HepG2 (cell line): ENCODE data around the gene GRK4. TPM values are rescaled to one million over a fixed set of nuclear protein-coding genes. Genes with fewer than 3 reads are reported as not detected.
A peak's percentile ranks its signal among the peaks of the same experiment; 100 is the strongest.

Source experiments
- ATAC-seq: fragments of 200-7000 bp; cut with Tn5 transposase; 3 replicates; pipeline ENCODE4 v1.9.1; 2020; ENCODE audit warnings: mild to moderate bottlenecking, moderate library complexity
- BruUV-seq: library from RNA; stranded (reverse); fragments of 400-500 nt; replicated peaks from 2 replicates; lab custom pipeline; 2021; lab: Mats Ljungman, UMichigan
- CTCF ChIA-PET: fragments of 300-600 bp; formaldehyde crosslinking; extraction: SDS; loops from one replicate; lab custom pipeline; 2021; ENCODE audit warnings: low total read pairs, inconsistent platforms, low intra/inter-chr PET ratio; lab: Yijun Ruan, JAX
- POLR2A ChIA-PET: fragments of 350-600 bp; sonication (Branson Sonifier 250); formaldehyde crosslinking; loops from one replicate; lab custom pipeline; 2020; ENCODE audit warnings: antibody characterized with exemption, inconsistent platforms; lab: Yijun Ruan, JAX
- DNase-seq: peaks from one replicate; pipeline ENCODE4 v3.0.0-alpha.2; 2015; ENCODE audit warnings: low spot score
- FAIRE-seq: peaks from 3 replicates; lab custom pipeline; 2011; peaks lifted over from hg19 to GRCh38; lab: Jason Lieb, UNC
- H2AFZ ChIP-seq: one replicate; pipeline ENCODE4 v1.6.1; 2011; ENCODE audit warnings: low read length, inconsistent platforms
- H3K27ac ChIP-seq: fragments of 300-600 bp; 3 replicates; pipeline ENCODE4 v1.8.0; 2011; ENCODE audit warnings: mixed run types, mild to moderate bottlenecking, mixed read lengths, low read length, inconsistent platforms; ENCODE audit not compliant: insufficient read depth; ENCODE audit errors: extremely low read length
- H3K27me3 ChIP-seq, 2 experiments: fragments of 200-600 bp in 1 of 2; 2 replicates in 1 of 2; 3 replicates in 1 of 2; pipeline versions ENCODE4 v1.6.0 to v1.8.0; 2011; ENCODE audit warnings: low read length in 2 of 2, mild to moderate bottlenecking in 2 of 2, moderate library complexity in 2 of 2, inconsistent platforms in 1 of 2; ENCODE audit not compliant: insufficient read depth in 2 of 2, control insufficient read depth in 1 of 2
- H3K36me3 ChIP-seq, 2 experiments: fragments of 200-600 bp in 1 of 2; replicated peaks in 1 of 2; 2 replicates in 1 of 2; 3 replicates in 1 of 2; pipeline versions ENCODE4 v1.5.1 to v1.8.0; 2011; ENCODE audit warnings: low read length in 2 of 2, inconsistent platforms in 1 of 2; ENCODE audit not compliant: insufficient read depth in 2 of 2, control insufficient read depth in 1 of 2
- H3K4me1 ChIP-seq: 2 replicates; pipeline ENCODE4 v1.5.1; 2012; ENCODE audit warnings: low read length, inconsistent platforms; ENCODE audit not compliant: insufficient read depth
- H3K4me2 ChIP-seq: 2 replicates; pipeline ENCODE4 v1.6.0; 2011; ENCODE audit warnings: low read depth, low read length, inconsistent platforms
- H3K4me3 ChIP-seq, 3 experiments: fragments of 200-600 bp in 1 of 3; sonication (generic), shearing (Covaris generic) in 1 of 3; replicated peaks in 1 of 3; 2 replicates each; pipeline ENCODE4 v1.5.1; 2011 to 2016; ENCODE audit warnings: low read length in 3 of 3, inconsistent platforms in 2 of 3, low read depth in 2 of 3, mild to moderate bottlenecking in 2 of 3, control low read depth in 1 of 3, mixed read lengths in 1 of 3; ENCODE audit not compliant: insufficient read depth in 1 of 3
- H3K79me2 ChIP-seq: one replicate; pipeline ENCODE4 v1.6.1; 2011; ENCODE audit warnings: low read length, inconsistent platforms; ENCODE audit not compliant: insufficient read depth
- H3K9ac ChIP-seq: 2 replicates; pipeline ENCODE4 v1.6.0; 2011; ENCODE audit warnings: mild to moderate bottlenecking, low read depth, low read length, inconsistent platforms; ENCODE audit not compliant: insufficient read depth
- H3K9me3 ChIP-seq: 2 replicates; pipeline ENCODE4 v1.5.1; 2012; ENCODE audit warnings: mild to moderate bottlenecking, low read length
- H4K20me1 ChIP-seq: 2 replicates; pipeline ENCODE4 v1.6.0; 2011; ENCODE audit warnings: inconsistent platforms, mild to moderate bottlenecking, low read length, moderate library complexity; ENCODE audit not compliant: insufficient read depth
- TGIF2 ChIP-seq: IDR thresholded peaks from 2 replicates; pipeline ENCODE4 v1.6.1; 2016; ENCODE audit warnings: control low read depth, missing compliant biosample characterization
- ZNF687 ChIP-seq: sonication (generic); formaldehyde crosslinking; IDR thresholded peaks from 2 replicates; pipeline ENCODE4 v1.5.1; 2020; ENCODE audit warnings: mild to moderate bottlenecking, missing genetic modification reagents, moderate library complexity
- ZNF768 ChIP-seq: sonication (generic); formaldehyde crosslinking; IDR thresholded peaks from 2 replicates; pipeline ENCODE4 v1.4.0; 2020; ENCODE audit warnings: missing genetic modification reagents
- WGBS: methylation state at CpG from one replicate; pipeline ENCODE4 v1.1.6; 2017; ENCODE audit warnings: low lambda C conversion rate; 5-methylcytosine and 5-hydroxymethylcytosine counted together
- in situ Hi-C: cut with HindIII; loops from 2 replicates; pipeline ENCODE4 v1.10.0; 2017; ENCODE audit warnings: low pct_unique_long_range_greater_than_20kb; ENCODE audit not compliant: extremely low pct_ligation_motif_present
- intact Hi-C: fragments of 100-400 bp; cut with micrococcal nuclease; formaldehyde crosslinking; loops from one replicate; pipeline ENCODE4 v1.10.0; 2022; ENCODE audit not compliant: unreplicated experiment
- polyA plus RNA-seq, 8 experiments: library from polyadenylated mRNA; depleted of rRNA in 3 of 8; stranded (reverse) in 7 of 8; unstranded in 1 of 8; fragments of >200 nt; fragmentation: Illumina TruSeq in 4 of 8; extraction: Trizol in 4 of 8; gene quantifications; 2 replicates each; pipeline versions ENCODE4 v1.2.1 to v1.2.3, GENCODE V29; 2011 to 2016; ENCODE audit warnings: low read depth in 4 of 8, missing spikeins in 1 of 8, mixed read lengths in 1 of 8; ENCODE audit not compliant: insufficient read depth in 1 of 8
- total RNA-seq, 5 experiments: library from RNA; depleted of rRNA; stranded (reverse); fragments of >200 nt; fragmentation: Illumina TruSeq; extraction: Trizol; gene quantifications; 2 replicates each; pipeline ENCODE4 v1.2.3, GENCODE V29; 2016; ENCODE audit warnings: low read depth in 1 of 5

GRK4 gene
- total and polyA plus RNA-seq, 2 of the 13 experiments (the other 11 are each of a cell fraction or from before 2014, with no cell fraction given): 1.8 to 2.0 TPM

DNA sequence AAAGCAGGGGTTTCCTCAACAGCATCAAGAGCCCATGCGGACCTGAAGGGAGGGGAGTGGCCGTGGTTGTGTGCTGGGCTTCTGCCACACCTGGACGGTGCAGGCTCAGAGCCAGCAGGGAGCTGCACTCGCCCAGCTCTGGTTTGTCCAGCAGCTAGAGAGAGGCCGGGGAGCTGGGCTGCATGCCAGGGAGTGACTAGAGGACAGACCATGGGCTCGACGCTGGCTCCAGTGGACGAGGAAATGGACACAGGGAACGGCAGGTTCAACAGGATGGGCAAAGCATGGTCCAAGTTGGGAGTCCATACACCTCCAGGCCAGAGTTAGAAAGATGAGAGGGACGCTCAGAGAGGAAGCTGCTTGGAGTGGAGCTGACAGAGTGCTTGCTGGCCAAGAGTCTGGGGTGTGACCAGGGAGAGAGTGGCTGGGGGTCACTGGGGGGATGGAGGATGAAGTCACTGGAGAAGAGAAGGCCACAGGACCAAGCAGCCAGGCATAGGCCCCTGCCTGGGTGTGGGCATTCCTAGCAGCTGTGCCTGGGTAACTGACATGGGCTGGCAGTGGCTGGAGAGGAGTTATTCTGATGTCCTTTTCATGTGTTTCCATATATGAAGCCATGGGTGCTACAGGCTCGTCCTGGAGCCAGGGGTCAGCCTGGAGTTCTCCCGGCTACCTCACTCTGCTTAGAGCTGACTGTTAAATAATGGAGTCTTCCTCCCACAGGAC is 68.1 kb downstream of the GRK4 start:
- intact Hi-C loops (no loop called here), in situ Hi-C loops (no loop called here)
- Histone ChIP-seq H3K79me2 (no peaks in the 10 kb centered on the region), H3K9ac (no peak overlapping the region), H3K4me2 (peak overlapping the region; percentile 19; the same call in 1 of the 2 replicates), H3K36me3 (no peaks in the 10 kb centered on the region), H4K20me1 (no peaks in the 10 kb centered on the region), H2AFZ (no peak overlapping the region), H3K4me3 (no peak overlapping the region), H3K27ac (no peak overlapping the region), H3K4me1 (peaks cover 54% of the 10 kb centered on the region), H3K9me3 (no peaks in the 10 kb centered on the region), H3K27me3 (peaks cover 0 to 49% of the 10 kb centered on the region in 2 experiments; a peak in 3 of 5 replicates)
- POLR2A ChIA-PET: interaction anchor here (1.0 to 2.7 kb wide), 2 partner anchors 22 to 68 kb away, joined by 3 to 6 read pairs; partner anchors contain the start of gene GRK4
- DNase-seq: peak; percentile 24
- peak; percentile 49 for ATAC-seq
- CTCF ChIA-PET: no interaction called here
- WGBS: 13% methylated on average over 7 of the region's 12 CpGs
- no peak for FAIRE-seq
- TF ChIP-seq ZNF687 (CRISPR knock-in tag) (peak; percentile 53), ZNF768 (peak; percentile 12; the same call in 1 of the 2 replicates), TGIF2 (no peak)
- BruUV-seq: no TSS peak
